Neural progenitor cell (in vitro differentiated cells): Measurements from ENCODE around the gene NFE2L2. TPM values are rescaled to one million over a fixed set of nuclear protein-coding genes. Genes with fewer than 3 reads are reported as not detected.
A peak's percentile ranks its signal among the peaks of the same experiment; 100 is the strongest.

Experiments
- DNase-seq: peaks from one replicate; pipeline ENCODE4 v3.0.0-alpha.2; 2016; ENCODE audit warnings: low spot score
- H2AFZ ChIP-seq: fragments of 200-600 bp; sonication (generic); replicated peaks from 2 replicates; pipeline ENCODE4 v1.6.1; 2016; ENCODE audit warnings: antibody characterized with exemption
- H3F3A ChIP-seq: fragments of 200-600 bp; sonication (generic); 2 replicates; pipeline ENCODE4 v1.6.1; 2016; ENCODE audit warnings: antibody characterized with exemption, low read depth
- H3K27ac ChIP-seq: fragments of 200-600 bp; sonication (generic); 2 replicates; pipeline ENCODE4 v1.5.1; 2016; ENCODE audit warnings: mild to moderate bottlenecking
- H3K27me3 ChIP-seq: fragments of 200-600 bp; sonication (generic); 2 replicates; pipeline ENCODE4 v1.6.1; 2016; ENCODE audit warnings: mild to moderate bottlenecking, moderate library complexity
- H3K36me3 ChIP-seq: fragments of 200-600 bp; sonication (generic); 2 replicates; pipeline ENCODE4 v1.5.1; 2016
- H3K4me1 ChIP-seq: fragments of 200-600 bp; sonication (generic); 2 replicates; pipeline ENCODE4 v1.6.1; 2016; ENCODE audit warnings: mixed run types
- H3K4me2 ChIP-seq: fragments of 200-600 bp; sonication (generic); 2 replicates; pipeline ENCODE4 v1.6.1; 2016
- H3K4me3 ChIP-seq: fragments of 200-600 bp; sonication (generic); 2 replicates; pipeline ENCODE4 v1.5.1; 2016
- H3K79me2 ChIP-seq: fragments of 200-600 bp; sonication (generic); 2 replicates; pipeline ENCODE4 v1.6.1; 2016; ENCODE audit warnings: low read depth
- H3K9ac ChIP-seq: fragments of 200-600 bp; sonication (generic); 2 replicates; pipeline ENCODE4 v1.6.1; 2016
- H3K9me3 ChIP-seq: fragments of 200-600 bp; sonication (generic); 2 replicates; pipeline ENCODE4 v1.5.1; 2016; ENCODE audit warnings: low read depth
- H4K20me1 ChIP-seq: fragments of 200-600 bp; sonication (generic); 2 replicates; pipeline ENCODE4 v1.6.1; 2016; ENCODE audit warnings: low read depth
- H3K27ac Mint-ChIP-seq: 3 replicates; pipeline ENCODE4 v1.8.0; 2021; ENCODE audit warnings: mixed read lengths
- H3K27me3 Mint-ChIP-seq: 2 replicates; pipeline ENCODE4 v1.8.0; 2022; ENCODE audit warnings: low read depth, mild to moderate bottlenecking, inconsistent platforms, moderate library complexity, mixed read lengths; ENCODE audit not compliant: insufficient read depth
- H3K36me3 Mint-ChIP-seq: 3 replicates; pipeline ENCODE4 v1.8.0; 2021; ENCODE audit warnings: mixed read lengths
- H3K4me1 Mint-ChIP-seq: 3 replicates; pipeline ENCODE4 v1.8.0; 2021; ENCODE audit warnings: mixed read lengths
- H3K4me3 Mint-ChIP-seq: 3 replicates; pipeline ENCODE4 v1.8.0; 2021; ENCODE audit warnings: mild to moderate bottlenecking, moderate library complexity, mixed read lengths
- H3K9me3 Mint-ChIP-seq: 3 replicates; pipeline ENCODE4 v1.8.0; 2020; ENCODE audit warnings: mixed read lengths
- EZH2 ChIP-seq: fragments of 200-600 bp; sonication (generic); IDR thresholded peaks from 2 replicates; pipeline ENCODE4 v1.6.1; 2017; ENCODE audit warnings: antibody characterized with exemption, mild to moderate bottlenecking, moderate library complexity
- EZH2phosphoT487 ChIP-seq: fragments of 200-600 bp; sonication (generic); IDR thresholded peaks from 2 replicates; pipeline ENCODE4 v1.6.1; 2017; ENCODE audit warnings: antibody characterized with exemption
- total RNA-seq: library from RNA; depleted of rRNA; stranded (reverse); fragments of >200 nt; gene quantifications from 2 replicates; pipeline ENCODE4 v1.2.3, GENCODE V29; 2015; ENCODE audit warnings: low replicate concordance
- TF ChIP-seq, protein P1 (sequence below): fragments of 200-600 bp; sonication (generic); IDR thresholded peaks from 2 replicates; pipeline ENCODE4 v1.5.1; 2017; ENCODE audit warnings: antibody characterized with exemption, mild to moderate bottlenecking

The NFE2L2 gene
- total RNA-seq, 1 donor from 2014 or later = 17.7 TPM

- Mint-ChIP-seq H3K4me3 (no peak overlapping the region), H3K27me3 (peaks cover 4% of the 10 kb centered on the region), H3K4me1 (peaks cover 3% of the 10 kb centered on the region), H3K9me3 (peaks cover 17% of the 10 kb centered on the region), H3K36me3 (peaks cover 36% of the 10 kb centered on the region), H3K27ac (no peak overlapping the region)
- Histone ChIP-seq H3K79me2 (peaks cover 95% of the 10 kb centered on the region), H4K20me1 (peaks cover 15% of the 10 kb centered on the region), H2AFZ (peak overlapping the region; percentile 36), H3K27ac (no peak overlapping the region), H3K36me3 (no peaks in the 10 kb centered on the region), H3K9me3 (peaks cover 6% of the 10 kb centered on the region), H3K4me3 (no peak overlapping the region), H3F3A (peaks cover 8% of the 10 kb centered on the region), H3K4me1 (peaks cover 10% of the 10 kb centered on the region), H3K4me2 (peak overlapping the region; percentile 43), H3K9ac (no peak overlapping the region), H3K27me3 (no peaks in the 10 kb centered on the region)
- TF ChIP-seq EZH2phosphoT487 = no peak
- TF ChIP-seq, protein P1, sequence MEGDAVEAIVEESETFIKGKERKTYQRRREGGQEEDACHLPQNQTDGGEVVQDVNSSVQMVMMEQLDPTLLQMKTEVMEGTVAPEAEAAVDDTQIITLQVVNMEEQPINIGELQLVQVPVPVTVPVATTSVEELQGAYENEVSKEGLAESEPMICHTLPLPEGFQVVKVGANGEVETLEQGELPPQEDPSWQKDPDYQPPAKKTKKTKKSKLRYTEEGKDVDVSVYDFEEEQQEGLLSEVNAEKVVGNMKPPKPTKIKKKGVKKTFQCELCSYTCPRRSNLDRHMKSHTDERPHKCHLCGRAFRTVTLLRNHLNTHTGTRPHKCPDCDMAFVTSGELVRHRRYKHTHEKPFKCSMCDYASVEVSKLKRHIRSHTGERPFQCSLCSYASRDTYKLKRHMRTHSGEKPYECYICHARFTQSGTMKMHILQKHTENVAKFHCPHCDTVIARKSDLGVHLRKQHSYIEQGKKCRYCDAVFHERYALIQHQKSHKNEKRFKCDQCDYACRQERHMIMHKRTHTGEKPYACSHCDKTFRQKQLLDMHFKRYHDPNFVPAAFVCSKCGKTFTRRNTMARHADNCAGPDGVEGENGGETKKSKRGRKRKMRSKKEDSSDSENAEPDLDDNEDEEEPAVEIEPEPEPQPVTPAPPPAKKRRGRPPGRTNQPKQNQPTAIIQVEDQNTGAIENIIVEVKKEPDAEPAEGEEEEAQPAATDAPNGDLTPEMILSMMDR = peak; percentile 85
- peak; percentile 86 for DNase-seq
Measured at GRCh38 chr2:177254433-177255226, 9.9 kb downstream of the NFE2L2 start.

DNA sequence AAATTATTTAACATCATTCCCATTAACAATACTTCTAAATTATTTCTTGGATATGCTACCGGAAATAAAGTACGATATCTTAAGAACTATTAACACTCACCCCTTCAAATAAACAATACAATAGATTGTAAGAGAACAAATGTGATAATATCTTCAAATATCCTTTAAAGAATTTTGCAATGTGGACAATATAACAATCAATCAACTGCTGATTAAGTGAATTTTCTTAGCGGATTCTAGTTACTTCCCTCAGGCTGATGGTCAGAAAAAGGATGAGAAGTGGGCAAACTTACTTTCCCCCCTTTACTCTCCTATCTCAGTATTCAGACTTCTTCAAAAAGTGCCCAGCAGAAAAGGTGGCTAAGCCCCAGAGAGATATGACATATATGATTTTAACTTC, 10.8 kb downstream of the NFE2L2 start:
- peaks cover 95% of the 10 kb centered on the region for H3K79me2 ChIP-seq
- H3K27me3 ChIP-seq = no peaks in the 10 kb centered on the region
- H3K4me1 Mint-ChIP-seq = peaks cover 3% of the 10 kb centered on the region

DNA sequence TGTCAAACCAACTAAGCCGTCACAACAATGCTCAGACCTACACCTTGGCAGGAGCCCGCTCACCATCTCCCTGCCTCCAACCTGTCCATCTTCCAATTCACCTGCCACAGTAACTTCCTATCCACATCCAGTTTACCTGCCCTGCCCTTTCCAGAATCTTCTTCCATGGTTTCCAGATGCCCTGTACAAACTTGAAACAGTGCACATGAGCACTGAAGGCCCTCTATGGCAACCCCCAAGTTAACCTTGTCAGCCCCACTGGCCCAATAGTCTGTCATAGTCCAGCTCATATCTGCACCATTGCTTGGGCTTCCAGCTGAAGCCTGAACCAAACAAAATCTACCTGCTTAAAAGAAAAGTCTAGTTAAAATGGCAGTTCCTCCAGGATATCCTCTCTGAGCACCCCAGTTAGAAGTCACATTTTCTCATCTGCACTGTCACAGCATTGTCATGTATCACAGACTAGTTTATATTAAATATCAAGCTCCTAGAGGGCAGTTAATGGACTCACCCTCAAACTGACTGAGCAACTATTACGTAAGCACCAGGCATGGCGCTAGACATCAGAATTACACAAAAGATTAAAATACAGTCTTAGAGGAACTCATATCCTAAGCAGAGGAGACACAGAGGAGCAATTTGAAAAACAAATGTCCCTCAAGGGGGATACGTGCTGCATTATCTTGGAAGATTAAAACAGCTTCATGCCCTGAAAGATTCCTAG, 11.6 kb downstream of the NFE2L2 start:
- Mint-ChIP-seq H3K36me3 (peaks cover 24% of the 10 kb centered on the region), H3K27me3 (peaks cover 4% of the 10 kb centered on the region), H3K4me1 (peaks cover 3% of the 10 kb centered on the region), H3K9me3 (peaks cover 8% of the 10 kb centered on the region), H3K27ac (no peak overlapping the region), H3K4me3 (no peak overlapping the region)
- no peak overlapping the region for H3K9ac ChIP-seq
- no peak overlapping the region for H3K4me3 ChIP-seq
- no peak for TF ChIP-seq EZH2phosphoT487
- TF ChIP-seq EZH2 = no peak
- TF ChIP-seq, protein P1 = no peak
- H3K27ac ChIP-seq = no peak overlapping the region
- H4K20me1 ChIP-seq = peaks cover 15% of the 10 kb centered on the region
- H3K9me3 ChIP-seq = peaks cover 3% of the 10 kb centered on the region
- no peaks in the 10 kb centered on the region for H3K27me3 ChIP-seq
- H3K79me2 ChIP-seq = peaks cover 91% of the 10 kb centered on the region
- DNase-seq = no peak
- peaks cover 8% of the 10 kb centered on the region for H3F3A ChIP-seq
- H3K36me3 ChIP-seq = no peaks in the 10 kb centered on the region
- no peak overlapping the region for H2AFZ ChIP-seq
- no peak overlapping the region for H3K4me2 ChIP-seq
- H3K4me1 ChIP-seq = peaks cover 10% of the 10 kb centered on the region

More for the DNA sequence above, 10.8 kb downstream of the NFE2L2 start:
- Mint-ChIP-seq H3K9me3 (peaks cover 12% of the 10 kb centered on the region), H3K36me3 (peaks cover 30% of the 10 kb centered on the region), H3K27ac (no peak overlapping the region), H3K4me3 (no peak overlapping the region), H3K27me3 (peaks cover 4% of the 10 kb centered on the region)
- H3K4me3 ChIP-seq = no peak overlapping the region
- H3K27ac ChIP-seq = no peak overlapping the region
- H3K9ac ChIP-seq = no peak overlapping the region
- TF ChIP-seq EZH2 = no peak
- TF ChIP-seq EZH2phosphoT487 = no peak
- TF ChIP-seq, protein P1 = no peak
- no peak overlapping the region for H2AFZ ChIP-seq
- H3K9me3 ChIP-seq = peaks cover 6% of the 10 kb centered on the region
- H3K36me3 ChIP-seq = no peaks in the 10 kb centered on the region
- H3K4me1 ChIP-seq = peaks cover 10% of the 10 kb centered on the region
- DNase-seq = no peak
- H3F3A ChIP-seq = peaks cover 8% of the 10 kb centered on the region
- H4K20me1 ChIP-seq = peaks cover 15% of the 10 kb centered on the region
- no peak overlapping the region for H3K4me2 ChIP-seq
